CD14-positive monocyte (primary cell): ENCODE data around the gene RACK1. TPM values are rescaled to one million over a fixed set of nuclear protein-coding genes. Genes with fewer than 3 reads are reported as not detected.
A peak's percentile ranks its signal among the peaks of the same experiment; 100 is the strongest.

Source experiments
- DNase-seq, 3 donors: peaks; one replicate each; pipeline ENCODE4 v3.0.0-alpha.2; 2011 to 2022
- H2AFZ ChIP-seq: 2 replicates; pipeline ENCODE4 v1.6.0; 2012; ENCODE audit warnings: mild to moderate bottlenecking, low read depth, low read length, inconsistent platforms; ENCODE audit not compliant: insufficient read depth, poor library complexity, severe bottlenecking
- H3K27ac ChIP-seq, 2 donors: 1 replicate in 1 of 2; 2 replicates in 1 of 2; pipeline ENCODE4 v1.5.1; 2012 to 2013; ENCODE audit warnings: low read length in 2 of 2, control low read depth in 1 of 2, inconsistent platforms in 1 of 2, low read depth in 1 of 2, mild to moderate bottlenecking in 1 of 2
- H3K27me3 ChIP-seq, 2 donors: one replicate each; pipeline versions ENCODE4 v1.6.0 to v1.6.1; 2011 to 2013; ENCODE audit warnings: low read length in 2 of 2; ENCODE audit not compliant: control insufficient read depth in 2 of 2, insufficient read depth in 2 of 2
- H3K36me3 ChIP-seq, 2 donors: replicated peaks in 1 of 2; 1 replicate in 1 of 2; 2 replicates in 1 of 2; pipeline versions ENCODE4 v1.5.1 to v1.6.1; 2012 to 2013; ENCODE audit warnings: low read length in 2 of 2, control low read depth in 1 of 2, inconsistent platforms in 1 of 2, mild to moderate bottlenecking in 1 of 2; ENCODE audit not compliant: insufficient read depth in 2 of 2, control insufficient read depth in 1 of 2
- H3K4me1 ChIP-seq, 2 donors: 1 replicate in 1 of 2; 2 replicates in 1 of 2; pipeline versions ENCODE4 v1.5.1 to v1.6.1; 2012 to 2013; ENCODE audit warnings: low read length in 2 of 2, control low read depth in 1 of 2, inconsistent platforms in 1 of 2, mild to moderate bottlenecking in 1 of 2, moderate library complexity in 1 of 2; ENCODE audit not compliant: insufficient read depth in 2 of 2, control insufficient read depth in 1 of 2
- H3K4me2 ChIP-seq: replicated peaks from 2 replicates; pipeline ENCODE3; 2012; ENCODE audit warnings: low read length, moderate library complexity, mild to moderate bottlenecking; ENCODE audit not compliant: poor library complexity, severe bottlenecking; ENCODE audit errors: extremely low read depth
- H3K4me3 ChIP-seq, 3 experiments: fragments of 200-600 bp in 1 of 3; sonication (generic) in 1 of 3; replicated peaks in 1 of 3; 1 replicate in 2 of 3; 2 replicates in 1 of 3; pipeline ENCODE4 v1.5.1; 2011 to 2013; ENCODE audit warnings: low read length in 3 of 3, mild to moderate bottlenecking in 3 of 3, control low read depth in 2 of 3, low read depth in 2 of 3, inconsistent platforms in 1 of 3, moderate library complexity in 1 of 3
- H3K79me2 ChIP-seq: 2 replicates; pipeline ENCODE4 v1.6.0; 2012; ENCODE audit warnings: mild to moderate bottlenecking, control low read depth, inconsistent platforms, low read length, moderate library complexity; ENCODE audit not compliant: insufficient read depth
- H3K9ac ChIP-seq: 2 replicates; pipeline ENCODE4 v1.6.0; 2017; ENCODE audit warnings: low read length, mild to moderate bottlenecking; ENCODE audit not compliant: insufficient read depth, poor library complexity, severe bottlenecking
- H3K9me3 ChIP-seq, 2 donors: replicated peaks in 1 of 2; 1 replicate in 1 of 2; 2 replicates in 1 of 2; pipeline versions ENCODE4 v1.5.1 to v1.6.1; 2012 to 2013; ENCODE audit warnings: low read length in 2 of 2, control low read depth in 1 of 2; ENCODE audit not compliant: control insufficient read depth in 1 of 2, insufficient read depth in 1 of 2
- H4K20me1 ChIP-seq: 2 replicates; pipeline ENCODE4 v1.6.0; 2012; ENCODE audit warnings: mild to moderate bottlenecking, low read length, control low read depth, moderate library complexity; ENCODE audit not compliant: insufficient read depth
- H3K27ac Mint-ChIP-seq, 7 donors: one replicate each; pipeline ENCODE4 v1.8.0; 2020; ENCODE audit warnings: mild to moderate bottlenecking in 7 of 7, mixed read lengths in 7 of 7, moderate library complexity in 6 of 7, inconsistent platforms in 2 of 7
- H3K27me3 Mint-ChIP-seq, 3 donors: one replicate each; pipeline ENCODE4 v1.8.0; 2021 to 2022; ENCODE audit warnings: low read depth in 3 of 3, mild to moderate bottlenecking in 3 of 3, mixed read lengths in 3 of 3, moderate library complexity in 3 of 3, inconsistent platforms in 1 of 3
- H3K36me3 Mint-ChIP-seq, 2 donors: one replicate each; pipeline ENCODE4 v1.8.0; 2020; ENCODE audit warnings: mixed read lengths in 2 of 2, inconsistent platforms in 1 of 2, mild to moderate bottlenecking in 1 of 2
- H3K4me1 Mint-ChIP-seq: one replicate; pipeline ENCODE4 v1.8.0; 2020; ENCODE audit warnings: mild to moderate bottlenecking, mixed read lengths
- H3K4me3 Mint-ChIP-seq, 2 donors: one replicate each; pipeline ENCODE4 v1.8.0; 2020; ENCODE audit warnings: mild to moderate bottlenecking in 2 of 2, mixed read lengths in 2 of 2, moderate library complexity in 1 of 2
- H3K9me3 Mint-ChIP-seq, 7 donors: one replicate each; pipeline ENCODE4 v1.8.0; 2020 to 2022; ENCODE audit warnings: mixed read lengths in 7 of 7, mild to moderate bottlenecking in 6 of 7, moderate library complexity in 6 of 7, inconsistent platforms in 2 of 7
- WGBS: methylation state at CpG from one replicate; pipeline ENCODE4 v1.1.5; 2013; ENCODE audit warnings: missing lambda C conversion rate; ENCODE audit not compliant: insufficient coverage; 5-methylcytosine and 5-hydroxymethylcytosine counted together
- intact Hi-C, 2 donors: fragments of 100-400 bp; cut with micrococcal nuclease; formaldehyde crosslinking; loops; one replicate each; pipeline versions ENCODE4 v1.15.0 to v1.15.1; 2023
- polyA plus RNA-seq, 3 donors: library from polyadenylated mRNA; depleted of rRNA in 1 of 3; unstranded in 2 of 3; stranded (reverse) in 1 of 3; fragments of 300-500 nt in 2 of 3; fragments of >200 nt in 1 of 3; fragmentation: Illumina TruSeq in 2 of 3; gene quantifications; 1 replicate in 2 of 3; 2 replicates in 1 of 3; pipeline ENCODE4 v1.2.3, GENCODE V29; 2012 to 2021
- TF ChIP-seq, protein P1 (sequence below): fragments of 200-600 bp; IDR thresholded peaks from one replicate; pipeline ENCODE4 v1.8.0; 2022; ENCODE audit warnings: antibody characterized with exemption, mild to moderate bottlenecking

Gene RACK1
- polyA plus RNA-seq, 3 donors, result 1,150 to 2,356 (median 1,195) TPM

DNA sequence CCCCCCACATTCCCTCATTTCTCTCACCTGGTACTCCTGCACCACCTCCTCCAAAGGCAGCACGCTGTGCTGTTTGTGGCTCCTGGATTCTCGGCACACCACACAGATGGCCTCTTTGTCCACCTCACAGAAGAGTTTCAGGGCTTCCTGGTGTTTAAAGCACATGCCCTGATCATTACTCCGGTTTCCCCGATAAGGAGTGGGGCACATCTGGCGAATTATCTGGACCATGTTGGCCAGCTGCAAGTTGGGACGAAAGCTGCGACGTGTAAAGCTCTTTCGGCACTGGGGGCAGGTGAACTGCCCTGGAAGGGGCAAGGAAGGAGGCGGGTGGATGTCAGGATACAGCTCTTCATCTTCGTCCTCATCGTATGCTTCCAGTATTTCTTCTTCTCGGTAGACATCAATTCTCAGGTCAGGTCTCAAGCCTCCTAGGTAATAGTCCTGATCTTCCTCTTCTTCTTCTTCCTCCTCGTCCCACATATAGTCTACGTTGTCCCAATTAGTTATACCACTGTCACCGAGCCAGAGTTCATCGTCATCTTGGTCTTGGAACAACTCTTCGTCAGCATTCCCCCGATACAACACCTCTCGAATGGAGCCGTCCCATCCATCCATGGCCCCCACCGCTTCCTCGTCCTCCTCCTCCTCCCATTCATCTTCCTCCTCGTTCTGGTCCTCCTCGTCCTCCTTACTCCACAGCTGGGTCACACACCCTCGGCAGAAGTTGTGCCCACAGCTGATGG lies 16.4 kb upstream of the RACK1 start:
- no peaks in the 10 kb centered on the region for H3K9me3 ChIP-seq
- peak overlapping the region; percentile 99 for H3K4me2 ChIP-seq
- 5% methylated on average over 26 of the region's 26 CpGs for WGBS
- peak overlapping the region; percentile 95 to 96 for H3K4me3 Mint-ChIP-seq
- TF ChIP-seq, protein P1, sequence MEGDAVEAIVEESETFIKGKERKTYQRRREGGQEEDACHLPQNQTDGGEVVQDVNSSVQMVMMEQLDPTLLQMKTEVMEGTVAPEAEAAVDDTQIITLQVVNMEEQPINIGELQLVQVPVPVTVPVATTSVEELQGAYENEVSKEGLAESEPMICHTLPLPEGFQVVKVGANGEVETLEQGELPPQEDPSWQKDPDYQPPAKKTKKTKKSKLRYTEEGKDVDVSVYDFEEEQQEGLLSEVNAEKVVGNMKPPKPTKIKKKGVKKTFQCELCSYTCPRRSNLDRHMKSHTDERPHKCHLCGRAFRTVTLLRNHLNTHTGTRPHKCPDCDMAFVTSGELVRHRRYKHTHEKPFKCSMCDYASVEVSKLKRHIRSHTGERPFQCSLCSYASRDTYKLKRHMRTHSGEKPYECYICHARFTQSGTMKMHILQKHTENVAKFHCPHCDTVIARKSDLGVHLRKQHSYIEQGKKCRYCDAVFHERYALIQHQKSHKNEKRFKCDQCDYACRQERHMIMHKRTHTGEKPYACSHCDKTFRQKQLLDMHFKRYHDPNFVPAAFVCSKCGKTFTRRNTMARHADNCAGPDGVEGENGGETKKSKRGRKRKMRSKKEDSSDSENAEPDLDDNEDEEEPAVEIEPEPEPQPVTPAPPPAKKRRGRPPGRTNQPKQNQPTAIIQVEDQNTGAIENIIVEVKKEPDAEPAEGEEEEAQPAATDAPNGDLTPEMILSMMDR, result no peak
- no peaks in the 10 kb centered on the region for H3K27me3 ChIP-seq
- peaks cover 25 to 46% of the 10 kb centered on the region in 2 donors for H3K4me1 ChIP-seq
- peak overlapping the region; percentile 80 to 97 (median 89) for H3K4me3 ChIP-seq
- peak overlapping the region; percentile 93 to 96 for H3K27ac ChIP-seq
- peaks cover 49% of the 10 kb centered on the region for H3K4me1 Mint-ChIP-seq
- peak overlapping the region; percentile 95 for H3K9ac ChIP-seq
- H3K79me2 ChIP-seq, result peaks cover 81% of the 10 kb centered on the region
- H4K20me1 ChIP-seq, result peaks cover 33% of the 10 kb centered on the region
- peak overlapping the region; percentile 93 to 99 (median 97) for H3K27ac Mint-ChIP-seq
- H3K9me3 Mint-ChIP-seq, result no peaks in the 10 kb centered on the region
- H3K36me3 ChIP-seq, result peaks cover 7 to 33% of the 10 kb centered on the region in 2 donors
- peaks cover 25 to 34% of the 10 kb centered on the region in 2 donors for H3K36me3 Mint-ChIP-seq
- DNase-seq, result no peak
- intact Hi-C loops, result loop anchor here in 1 of 2 donors (2.0 to 5.0 kb wide), 3 partner anchors 15 to 68 kb away; partner anchors contain the start of gene TRIM41
- H3K27me3 Mint-ChIP-seq, result no peaks in the 10 kb centered on the region
- peak overlapping the region; percentile 92 for H2AFZ ChIP-seq

DNA sequence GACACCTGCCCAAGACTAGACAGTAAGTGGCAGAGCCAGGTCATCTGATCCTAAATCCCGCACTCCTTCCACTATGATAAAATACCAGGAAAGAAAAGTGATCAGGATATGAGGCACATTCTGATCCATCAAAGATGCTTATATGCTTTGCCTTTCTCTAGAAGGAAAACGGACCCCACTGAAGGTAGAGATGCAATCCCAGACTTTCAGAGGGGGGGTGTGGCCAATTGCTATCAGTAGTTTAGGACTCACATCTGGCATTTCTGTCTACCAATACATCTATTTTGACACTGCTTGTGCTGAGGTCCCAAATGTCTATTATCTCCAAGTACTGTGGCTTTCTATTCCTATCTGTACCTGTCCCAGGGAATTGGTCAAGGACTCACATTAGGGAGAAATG lies 15.6 kb upstream of the RACK1 start:
- peaks cover 25 to 46% of the 10 kb centered on the region in 2 donors for H3K4me1 ChIP-seq
- H3K27me3 ChIP-seq, result no peaks in the 10 kb centered on the region
- DNase-seq, result no peak
- peaks cover 90% of the 10 kb centered on the region for H3K79me2 ChIP-seq
- no peaks in the 10 kb centered on the region for H3K9me3 ChIP-seq
- H3K4me2 ChIP-seq, result peak overlapping the region; percentile 99
- Mint-ChIP-seq H3K9me3 (no peaks in the 10 kb centered on the region), H3K27me3 (peaks cover 0 to 1% (median 0%) of the 10 kb centered on the region in 3 donors), H3K4me1 (peaks cover 53% of the 10 kb centered on the region), H3K4me3 (peak overlapping the region; percentile 95 to 96), H3K27ac (peak overlapping the region in 1 of 7 donors; percentile 93), H3K36me3 (peaks cover 29 to 35% of the 10 kb centered on the region in 2 donors)
- H4K20me1 ChIP-seq, result peaks cover 41% of the 10 kb centered on the region
- peaks cover 15 to 42% of the 10 kb centered on the region in 2 donors for H3K36me3 ChIP-seq
- H3K9ac ChIP-seq, result peak overlapping the region; percentile 29
- TF ChIP-seq, protein P1, result no peak
- intact Hi-C loops, result no loop called here
- peak overlapping the region in 1 of 2 donors; percentile 93 for H3K27ac ChIP-seq
- H2AFZ ChIP-seq, result no peak overlapping the region
- H3K4me3 ChIP-seq, result peak overlapping the region; percentile 80 to 97 (median 89)
- WGBS, result no CpG with 5 or more reads among the region's 2 CpGs
